Testis (tissue), 3 donors: Measurements from ENCODE around the gene GATA5. TPM values are rescaled to one million over a fixed set of nuclear protein-coding genes. Genes with fewer than 3 reads are reported as not detected.

ENCODE experiments used
- DNase-seq: peaks from one replicate; pipeline ENCODE4 v3.0.0-alpha.2; 2019
- H3K27ac ChIP-seq, 2 donors: fragments of 200-600 bp; sonication (generic); one replicate each; pipeline ENCODE4 v1.5.1; 2019
- H3K27me3 ChIP-seq: fragments of 200-600 bp; sonication (generic); one replicate; pipeline ENCODE4 v1.5.1; 2019
- H3K36me3 ChIP-seq: fragments of 200-600 bp; sonication (generic); one replicate; pipeline ENCODE4 v1.5.1; 2017; ENCODE audit warnings: low read depth; ENCODE audit errors: missing control alignments
- H3K4me1 ChIP-seq: fragments of 200-600 bp; sonication (generic); one replicate; pipeline ENCODE4 v1.5.1; 2019
- H3K4me3 ChIP-seq, 2 donors: fragments of 200-600 bp; sonication (generic); one replicate each; pipeline ENCODE4 v1.5.1; 2017 to 2019
- H3K9me3 ChIP-seq: fragments of 200-600 bp; sonication (generic); one replicate; pipeline ENCODE4 v1.5.1; 2017
- POLR2A ChIP-seq: fragments of 450-650 bp; IDR thresholded peaks from one replicate; pipeline ENCODE4 v1.6.1; 2017; ENCODE audit warnings: antibody characterized with exemption, mild to moderate bottlenecking, moderate library complexity
- WGBS, 2 donors: methylation state at CpG; one replicate each; pipeline ENCODE4 v1.1.5; 2018; 5-methylcytosine and 5-hydroxymethylcytosine counted together
- intact Hi-C: fragments of 100-400 bp; cut with DNase I; formaldehyde crosslinking; loops from one replicate; pipeline ENCODE4 v1.15.1; 2023; ENCODE audit warnings: low total_unique reads
- polyA plus RNA-seq: library from polyadenylated mRNA; stranded (reverse); fragments of 350-450 nt; fragmentation: Illumina TruSeq; extraction: RNeasy Lipid Tissue Mini Kit (QIAGEN cat#74804); gene quantifications from one replicate; pipeline ENCODE4 v1.2.3, GENCODE V29; 2014; ENCODE audit warnings: low read depth, low replicate concordance; ENCODE audit not compliant: insufficient read depth
- total RNA-seq, 2 donors: library from RNA; depleted of rRNA; stranded (reverse); fragments of >200 nt; gene quantifications; one replicate each; pipeline ENCODE4 v1.2.3, GENCODE V29; 2016
- TF ChIP-seq, protein P1 (sequence below), 3 experiments: fragments of 450-650 bp in 2 of 3; fragments of 200-600 bp in 1 of 3; sonication (generic) in 1 of 3; IDR thresholded peaks; one replicate each; pipeline ENCODE4 v1.5.1; 2016 to 2019; ENCODE audit warnings: antibody characterized with exemption in 3 of 3, mild to moderate bottlenecking in 2 of 3, moderate library complexity in 1 of 3

Gene GATA5
- total and polyA plus RNA-seq, 3 donors from 2014 or later = 19.0 to 70.6 (median 54.5) TPM

DNA sequence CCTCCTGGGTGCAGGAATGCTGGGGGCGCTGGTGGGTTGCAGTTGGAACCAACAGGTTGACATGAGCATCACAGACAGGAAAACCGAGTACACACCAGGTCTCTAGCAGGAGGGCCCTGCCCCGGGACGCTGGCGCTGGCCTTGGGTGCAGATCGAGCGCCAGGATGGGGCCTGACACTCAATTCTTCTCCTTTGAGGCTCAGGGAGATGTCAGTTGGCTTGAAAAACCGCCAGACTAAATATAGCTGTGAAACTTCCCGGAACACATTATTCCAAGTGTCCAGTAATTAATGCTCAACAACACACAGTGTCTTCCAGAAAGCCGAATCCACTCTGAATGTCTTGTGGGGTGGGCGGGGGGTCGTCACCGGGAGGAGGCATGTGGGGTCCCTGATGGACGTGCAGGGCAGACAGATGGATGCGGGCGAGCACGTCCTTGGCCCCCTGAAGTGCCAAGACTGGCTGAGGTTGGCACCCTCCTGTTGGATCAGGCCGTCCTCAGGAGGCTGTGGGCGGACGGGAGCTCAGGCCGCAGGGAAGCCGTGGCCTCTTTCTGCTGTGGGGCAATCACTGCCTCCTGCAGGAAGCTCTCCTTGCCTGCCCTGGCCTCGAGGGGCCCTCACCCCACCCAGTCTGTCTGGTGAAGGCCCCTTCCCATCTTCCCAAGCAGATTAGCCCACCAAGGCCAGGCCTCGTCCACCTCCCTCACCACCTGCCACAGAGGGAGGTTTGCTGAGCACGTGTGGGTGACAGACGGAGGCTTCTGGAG lies 19.4 kb upstream of the GATA5 start:
- H3K27ac ChIP-seq = peak overlapping the region; percentile 63 to 75
- TF ChIP-seq, protein P1, sequence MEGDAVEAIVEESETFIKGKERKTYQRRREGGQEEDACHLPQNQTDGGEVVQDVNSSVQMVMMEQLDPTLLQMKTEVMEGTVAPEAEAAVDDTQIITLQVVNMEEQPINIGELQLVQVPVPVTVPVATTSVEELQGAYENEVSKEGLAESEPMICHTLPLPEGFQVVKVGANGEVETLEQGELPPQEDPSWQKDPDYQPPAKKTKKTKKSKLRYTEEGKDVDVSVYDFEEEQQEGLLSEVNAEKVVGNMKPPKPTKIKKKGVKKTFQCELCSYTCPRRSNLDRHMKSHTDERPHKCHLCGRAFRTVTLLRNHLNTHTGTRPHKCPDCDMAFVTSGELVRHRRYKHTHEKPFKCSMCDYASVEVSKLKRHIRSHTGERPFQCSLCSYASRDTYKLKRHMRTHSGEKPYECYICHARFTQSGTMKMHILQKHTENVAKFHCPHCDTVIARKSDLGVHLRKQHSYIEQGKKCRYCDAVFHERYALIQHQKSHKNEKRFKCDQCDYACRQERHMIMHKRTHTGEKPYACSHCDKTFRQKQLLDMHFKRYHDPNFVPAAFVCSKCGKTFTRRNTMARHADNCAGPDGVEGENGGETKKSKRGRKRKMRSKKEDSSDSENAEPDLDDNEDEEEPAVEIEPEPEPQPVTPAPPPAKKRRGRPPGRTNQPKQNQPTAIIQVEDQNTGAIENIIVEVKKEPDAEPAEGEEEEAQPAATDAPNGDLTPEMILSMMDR (IDR thresholded peaks at IDR 0.05) = no peak
- no peak for TF ChIP-seq POLR2A
- intact Hi-C loops = loop anchor here (5.0 kb wide), 1 partner anchor 122 kb away; no protein-coding TSS in a partner anchor
- peak; percentile 49 for DNase-seq
- no peaks in the 10 kb centered on the region for H3K36me3 ChIP-seq
- WGBS, 2 donors = 38 to 54% methylated on average over 22 to 26 of the region's 26 CpGs
- no peaks in the 10 kb centered on the region for H3K9me3 ChIP-seq
- no peak overlapping the region for H3K4me3 ChIP-seq
- no peaks in the 10 kb centered on the region for H3K27me3 ChIP-seq
- peaks cover 50% of the 10 kb centered on the region for H3K4me1 ChIP-seq

DNA sequence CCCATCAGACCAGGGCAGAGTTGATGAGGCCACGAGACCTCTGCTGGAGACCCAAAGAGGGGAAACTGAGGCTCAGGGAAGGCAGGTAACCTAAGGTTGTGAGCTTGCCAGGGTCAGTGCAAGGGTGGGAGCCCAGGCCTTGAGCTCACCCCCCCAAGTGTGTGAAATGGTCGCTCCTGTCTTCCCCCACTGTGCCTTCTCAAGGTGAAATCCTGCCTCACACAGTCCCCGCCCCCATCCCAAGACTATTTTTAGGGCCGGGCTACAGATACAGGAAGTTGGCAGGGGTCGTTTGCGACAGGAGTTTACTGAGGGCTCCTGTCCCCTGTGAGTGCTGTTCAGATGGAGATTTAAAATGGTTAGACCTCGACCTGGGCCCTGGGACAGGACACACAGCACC lies 18.7 kb upstream of the GATA5 start:
- Histone ChIP-seq H3K27ac (peak overlapping the region; percentile 63 to 75), H3K27me3 (no peaks in the 10 kb centered on the region), H3K4me1 (peaks cover 50% of the 10 kb centered on the region), H3K4me3 (no peak overlapping the region), H3K36me3 (no peaks in the 10 kb centered on the region), H3K9me3 (no peaks in the 10 kb centered on the region)
- 21 to 41% methylated on average over 4 to 7 of the region's 7 CpGs for WGBS, 2 donors
- intact Hi-C loops = no loop called here
- DNase-seq = no peak
- TF ChIP-seq POLR2A = no peak
- TF ChIP-seq, protein P1 (IDR thresholded peaks at IDR 0.05) = no peak

DNA sequence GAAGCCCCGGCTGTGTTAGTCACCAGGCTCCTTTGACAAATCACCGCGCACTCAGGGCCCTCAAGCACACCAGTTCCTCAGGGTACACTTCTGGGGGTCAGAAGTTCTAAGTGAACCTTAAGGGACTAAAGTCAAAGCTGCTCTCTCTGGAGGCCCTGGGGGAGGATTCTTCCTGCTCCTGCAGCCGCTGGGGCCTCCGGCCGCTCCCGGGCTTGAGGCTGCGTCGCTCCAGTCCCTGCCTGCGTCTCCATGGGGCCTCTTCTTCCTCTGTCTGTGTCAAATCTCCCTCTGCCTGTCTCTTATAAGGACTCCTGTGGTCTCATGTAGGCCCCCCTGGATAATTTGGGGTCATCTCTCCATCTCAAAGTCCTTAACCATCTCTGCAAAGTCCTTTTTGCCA lies 18.1 kb upstream of the GATA5 start:
- Histone ChIP-seq H3K27me3 (no peaks in the 10 kb centered on the region), H3K4me1 (peaks cover 50% of the 10 kb centered on the region), H3K9me3 (no peaks in the 10 kb centered on the region), H3K4me3 (no peak overlapping the region), H3K36me3 (no peaks in the 10 kb centered on the region), H3K27ac (peak overlapping the region in 1 of 2 donors; percentile 75)
- intact Hi-C loops = no loop called here
- 66 to 82% methylated on average over 8 to 10 of the region's 10 CpGs for WGBS, 2 donors
- peak; percentile 55 for DNase-seq
- TF ChIP-seq, protein P1 (IDR thresholded peaks at IDR 0.05) = no peak
- TF ChIP-seq POLR2A = no peak

DNA sequence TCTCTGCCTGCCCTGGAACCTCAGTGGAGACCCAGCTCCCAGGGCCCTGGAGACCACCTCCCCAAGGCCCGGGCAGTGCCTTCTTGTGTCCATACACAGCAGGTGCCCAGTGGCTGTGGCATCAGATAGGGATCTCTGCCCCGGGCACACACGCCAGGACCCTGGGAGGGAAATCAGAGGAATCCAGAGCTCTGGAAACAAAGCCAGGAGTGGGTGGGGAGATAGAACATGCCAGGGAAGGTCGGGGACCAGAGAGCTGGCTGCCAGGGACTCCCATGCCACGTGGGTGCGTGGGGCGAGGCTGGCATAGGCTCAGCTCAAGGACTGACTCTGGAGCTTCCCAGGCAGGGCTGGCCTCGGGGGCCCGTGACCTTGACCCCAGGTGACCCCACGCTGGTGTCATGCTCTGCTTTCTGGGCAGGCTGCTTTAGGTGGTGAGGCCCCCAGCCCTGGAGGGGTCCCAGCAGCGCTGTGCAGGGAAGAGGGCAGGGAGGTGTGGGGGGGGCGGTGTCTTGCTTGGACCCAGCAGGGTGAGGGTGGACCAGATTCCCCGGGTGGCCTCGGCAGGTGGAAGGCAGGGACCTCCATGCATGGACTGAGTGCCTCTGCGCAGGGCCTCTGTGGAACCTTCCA lies 17.6 kb upstream of the GATA5 start:
- WGBS, 2 donors = 55 to 89% methylated on average over 12 to 15 of the region's 15 CpGs
- intact Hi-C loops = no loop called here
- no peaks in the 10 kb centered on the region for H3K9me3 ChIP-seq
- peak; percentile 92 for DNase-seq
- TF ChIP-seq, protein P1 (IDR thresholded peaks at IDR 0.05) = no peak
- no peak for TF ChIP-seq POLR2A
- no peaks in the 10 kb centered on the region for H3K27me3 ChIP-seq
- H3K36me3 ChIP-seq = no peaks in the 10 kb centered on the region
- H3K27ac ChIP-seq = no peak overlapping the region
- no peak overlapping the region for H3K4me3 ChIP-seq
- peaks cover 50% of the 10 kb centered on the region for H3K4me1 ChIP-seq
